GM19238 (cell line): ENCODE measurements around the gene ARSG.
"Not testable (repeated sequence)": the region's sequence is repeated elsewhere in the genome, so short reads cannot be mapped to it uniquely, and the experiment has no call there.

Experiments
- DNase-seq: peaks from one replicate; pipeline ENCODE4 v3.0.0; 2011; ENCODE audit warnings: low spot score; ENCODE audit not compliant: insufficient read length

Gene ARSG

GRCh38 chr17:68376178-68376577 lies 84.9 kb downstream of the ARSG start:
- not testable (repeated sequence) for DNase-seq

GRCh38 chr17:68377771-68378267 lies 86.5 kb downstream of the ARSG start:
- DNase-seq = no peak

- no peak for DNase-seq
Measured at GRCh38 chr17:68378268-68379176, 87.2 kb downstream of the ARSG start.

DNA sequence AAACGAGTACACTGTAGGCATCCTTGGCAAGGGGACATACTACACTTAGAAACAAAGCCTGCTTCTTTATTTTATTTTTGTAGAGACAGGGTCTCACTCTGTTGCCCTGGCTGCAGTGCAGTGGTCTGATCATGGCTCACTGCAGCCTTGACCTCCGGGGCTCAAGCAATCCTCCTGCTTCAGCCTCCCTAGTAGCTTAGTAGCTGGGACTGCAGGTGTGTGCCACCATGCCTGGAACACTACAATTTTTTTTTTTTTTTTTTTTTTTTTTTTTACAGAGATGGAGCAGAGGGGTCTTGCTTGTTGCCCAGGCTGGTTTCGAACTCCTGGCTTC lies 87.8 kb downstream of the ARSG start:
- DNase-seq = no peak

- DNase-seq = no peak
Measured at GRCh38 chr17:68379692-68380677, 88.7 kb downstream of the ARSG start.

GRCh38 chr17:68381076-68381900 lies 90.0 kb downstream of the ARSG start:
- DNase-seq = no peak

- DNase-seq = no peak
Measured at GRCh38 chr17:68382582-68383085, 91.3 kb downstream of the ARSG start.

- no peak for DNase-seq
Measured at GRCh38 chr17:68383120-68383442, 91.8 kb downstream of the ARSG start.

DNA sequence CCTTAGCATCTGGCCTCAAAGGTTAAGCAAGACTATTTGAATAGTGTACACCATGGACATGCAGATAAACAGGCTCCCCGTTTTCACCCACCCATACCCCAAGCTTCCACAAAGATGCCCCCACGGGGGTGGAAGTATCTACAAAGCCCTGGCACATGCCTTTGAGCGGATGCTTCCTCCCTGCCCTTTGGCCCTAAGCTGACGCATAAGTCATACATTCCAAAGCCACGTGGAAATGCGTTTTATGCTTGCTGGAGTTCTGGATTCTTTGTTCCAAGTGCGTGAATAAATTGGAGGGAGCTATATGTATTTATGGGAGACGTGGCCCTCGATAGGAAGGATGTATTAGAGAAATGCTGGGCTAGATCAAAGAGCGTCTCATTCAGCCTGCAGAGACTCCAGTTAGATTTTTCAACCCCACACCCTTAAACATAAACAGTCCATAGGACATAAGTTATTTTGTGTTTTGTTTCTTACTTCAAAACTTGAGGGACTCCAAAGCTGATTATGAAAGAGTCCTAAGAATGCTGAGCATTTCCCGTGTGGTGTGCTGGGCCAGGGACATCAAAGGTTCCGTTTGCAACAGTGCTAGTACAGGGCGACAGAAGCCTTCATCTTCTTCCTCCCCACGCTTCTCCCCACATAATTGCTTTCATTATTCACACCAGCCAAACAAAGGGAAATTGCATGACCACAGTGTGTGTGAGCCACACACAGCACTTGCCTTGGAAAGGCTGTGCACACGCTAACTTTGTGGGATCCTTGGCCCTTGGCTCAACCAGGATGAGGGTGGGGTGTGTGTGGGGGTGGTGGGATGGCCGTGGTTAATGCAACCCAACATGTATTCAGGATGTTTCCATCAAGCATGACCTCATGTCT lies 92.4 kb downstream of the ARSG start:
- no peak for DNase-seq

- DNase-seq = no peak
Measured at GRCh38 chr17:68384471-68384870, 93.2 kb downstream of the ARSG start.

DNA sequence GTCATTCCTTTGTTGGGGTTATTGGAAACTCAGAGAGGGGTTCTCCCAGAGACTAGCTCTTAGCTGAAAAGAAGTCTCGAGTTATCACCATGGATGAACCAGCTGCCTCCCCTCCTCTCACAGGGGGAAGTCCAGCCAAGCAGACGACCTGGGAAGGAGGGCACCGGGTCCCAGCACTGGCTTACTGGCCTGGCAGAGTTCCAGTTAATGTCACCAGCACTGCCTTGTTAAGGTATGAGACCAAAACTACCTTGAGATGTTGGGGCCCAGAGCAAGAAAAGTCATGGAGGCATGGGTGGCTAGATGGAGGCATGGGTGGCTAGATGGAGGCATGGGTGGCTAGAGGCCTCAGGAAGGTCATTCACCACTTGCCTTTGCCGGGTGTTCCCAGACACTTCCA lies 93.6 kb downstream of the ARSG start:
- DNase-seq = no peak

DNA sequence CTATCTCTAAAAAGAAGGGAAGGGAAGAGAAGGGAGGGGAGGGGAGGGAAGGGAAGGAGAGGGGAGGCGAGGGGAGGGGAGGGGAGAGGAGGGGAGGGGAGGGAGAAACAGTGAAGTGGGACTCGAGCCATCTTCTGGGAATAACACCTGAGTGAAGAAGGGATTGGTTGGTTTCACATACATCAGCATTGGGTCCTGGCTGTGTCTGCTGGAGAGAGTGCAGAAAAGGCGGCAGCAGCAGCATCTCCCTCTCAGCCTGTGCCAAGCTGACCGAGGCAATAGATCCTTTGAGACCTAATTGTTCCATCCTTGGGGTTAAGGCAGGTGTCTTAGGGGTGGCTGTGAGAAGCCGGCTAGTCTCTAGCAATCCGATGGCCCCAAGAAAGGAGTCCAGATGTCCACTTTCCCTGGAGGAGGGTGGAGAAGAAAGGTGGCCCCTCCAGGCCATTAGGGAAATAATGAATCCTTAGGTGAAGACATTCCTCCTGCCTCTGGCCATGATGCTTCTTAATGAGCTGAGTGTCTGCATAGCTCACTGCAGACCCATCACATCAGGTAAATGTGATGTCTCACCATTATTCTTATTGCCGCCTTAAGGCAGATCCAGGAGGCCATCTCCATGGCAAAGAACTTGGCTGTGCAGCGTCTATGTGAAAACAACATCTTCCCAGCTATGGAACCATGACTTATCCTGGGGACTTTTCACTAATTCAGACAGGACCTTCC lies 94.4 kb downstream of the ARSG start:
- no peak for DNase-seq

GRCh38 chr17:68387435-68388218 lies 96.3 kb downstream of the ARSG start:
- no peak for DNase-seq

DNA sequence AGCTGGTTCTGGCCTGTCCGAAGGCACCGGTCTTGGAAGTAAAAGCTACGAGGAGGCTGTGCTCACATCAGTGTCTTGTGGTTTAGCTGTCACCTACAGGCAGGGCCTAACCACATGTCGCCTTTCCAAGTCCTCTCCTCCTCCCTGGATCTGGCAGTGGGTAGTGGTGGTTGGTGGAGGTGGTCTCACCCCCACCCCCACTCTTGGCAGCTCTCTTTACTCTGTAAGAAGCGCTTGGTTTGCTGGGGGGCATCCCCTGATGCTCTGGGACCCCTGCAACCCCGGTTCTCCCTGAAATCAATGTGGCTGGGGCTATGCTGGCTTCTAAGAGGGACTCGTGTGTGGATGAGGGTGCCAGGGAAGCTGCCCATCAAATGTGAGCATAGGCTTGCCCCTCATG lies 97.7 kb downstream of the ARSG start:
- DNase-seq = no peak

DNA sequence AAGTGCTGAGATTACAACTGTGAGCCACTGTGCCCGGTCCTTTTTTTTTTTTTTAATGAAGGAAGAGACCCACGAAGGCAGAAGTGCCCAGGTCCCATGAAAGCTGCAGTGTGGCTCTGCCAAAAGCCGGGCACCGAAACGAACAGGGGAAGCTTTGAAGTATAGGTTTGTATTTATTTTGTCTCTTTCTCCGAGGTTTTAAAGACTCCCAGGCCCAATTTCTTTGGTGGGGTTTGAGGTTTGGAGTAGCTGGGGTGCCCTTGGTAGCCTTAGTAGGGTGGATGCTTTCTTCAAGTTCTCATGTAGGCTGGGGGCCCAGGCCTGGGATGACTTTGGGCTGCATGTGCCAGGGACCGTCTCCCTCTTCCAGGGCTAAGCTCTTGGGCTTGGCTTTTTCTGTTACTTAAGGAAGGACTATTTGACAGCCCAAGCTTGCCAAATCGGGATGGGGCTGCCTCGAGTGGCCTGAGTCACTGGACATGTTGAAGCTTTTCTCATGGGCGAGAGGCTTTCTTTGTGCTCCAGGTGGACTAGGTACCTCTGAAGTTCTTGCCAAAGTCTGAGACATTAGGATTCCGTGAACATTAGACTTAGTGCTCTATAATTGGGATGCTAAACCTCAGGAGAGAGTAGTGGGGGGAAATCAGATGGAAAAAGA lies 99.7 kb downstream of the ARSG start:
- no peak for DNase-seq

DNA sequence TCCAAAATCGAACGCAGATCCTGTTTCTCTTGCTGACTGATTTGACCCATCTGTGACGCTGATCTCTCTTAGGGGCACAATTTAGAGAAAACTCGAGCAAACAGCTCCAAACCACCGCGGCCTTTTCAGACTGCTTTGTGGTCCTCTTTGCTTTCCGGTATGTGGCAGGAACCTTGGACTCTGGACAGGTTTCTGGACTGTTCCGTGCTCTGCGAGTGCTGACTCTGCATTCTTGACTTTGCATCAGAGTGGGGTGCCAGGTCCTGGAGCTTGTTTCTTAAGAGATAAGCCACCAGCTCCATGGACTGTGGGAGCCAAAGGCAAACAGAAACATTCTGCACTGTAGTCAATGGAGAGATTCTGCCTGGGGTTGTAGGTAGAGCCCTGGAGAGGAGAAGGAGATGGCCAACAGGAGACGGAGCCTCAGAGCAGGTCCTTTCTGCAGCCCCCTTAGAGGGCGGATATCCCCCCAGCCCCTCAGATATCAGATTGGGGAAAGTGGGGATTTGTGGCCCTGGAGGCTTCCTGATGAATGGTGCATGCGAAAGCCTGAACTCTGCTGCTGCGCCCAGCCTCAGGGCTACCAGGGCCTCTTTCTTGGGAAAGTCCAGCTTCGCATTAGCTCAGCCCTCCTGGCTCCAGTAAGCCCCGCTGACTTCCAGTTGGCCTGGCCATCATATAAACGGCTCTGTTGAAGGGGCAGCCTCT lies 100.4 kb downstream of the ARSG start:
- no peak for DNase-seq

GRCh38 chr17:68394608-68395331 lies 103.5 kb downstream of the ARSG start:
- no peak for DNase-seq
